Epithelial cell of esophagus (primary cell): Measurements from ENCODE around the gene PRDM16.

Experiments
- DNase-seq: peaks from one replicate; pipeline ENCODE4 v3.0.0; 2010; ENCODE audit warnings: low read depth
- H3K4me3 ChIP-seq: 2 replicates; pipeline ENCODE4 v1.5.1; 2011; ENCODE audit warnings: mild to moderate bottlenecking, low read length, control low read depth
- CTCF ChIP-seq: IDR thresholded peaks from 2 replicates; pipeline ENCODE4 v1.5.1; 2011; ENCODE audit warnings: low read depth, mild to moderate bottlenecking, low read length, control low read depth, inconsistent platforms; ENCODE audit not compliant: insufficient read depth; ENCODE audit errors: missing control alignments

Gene PRDM16

GRCh38 chr1:3410142-3410925 is 341.3 kb downstream of the PRDM16 start:
- peak; percentile 33 for TF ChIP-seq CTCF

GRCh38 chr1:3411806-3412205 is 342.8 kb downstream of the PRDM16 start:
- H3K4me3 ChIP-seq, result no peak overlapping the region
- no peak for TF ChIP-seq CTCF

More at GRCh38 chr1:3410142-3410925, 341.3 kb downstream of the PRDM16 start:
- peak; percentile 13 for DNase-seq
- H3K4me3 ChIP-seq, result no peak overlapping the region

GRCh38 chr1:3412376-3412775 is 343.4 kb downstream of the PRDM16 start:
- no peak overlapping the region for H3K4me3 ChIP-seq
- no peak for TF ChIP-seq CTCF
- no peak for DNase-seq

More at GRCh38 chr1:3411806-3412205, 342.8 kb downstream of the PRDM16 start:
- no peak for DNase-seq

GRCh38 chr1:3413975-3414710 is 345.1 kb downstream of the PRDM16 start:
- no peak overlapping the region for H3K4me3 ChIP-seq
- no peak for TF ChIP-seq CTCF

GRCh38 chr1:3415260-3416090 is 346.5 kb downstream of the PRDM16 start:
- no peak for TF ChIP-seq CTCF
- DNase-seq, result no peak
- no peak overlapping the region for H3K4me3 ChIP-seq

More at GRCh38 chr1:3413975-3414710, 345.1 kb downstream of the PRDM16 start:
- no peak for DNase-seq

- no peak for DNase-seq
- peak; percentile 14 for TF ChIP-seq CTCF
Observed at GRCh38 chr1:3417082-3417739, 348.2 kb downstream of the PRDM16 start.

More at GRCh38 chr1:3417082-3417739, 348.2 kb downstream of the PRDM16 start:
- no peak overlapping the region for H3K4me3 ChIP-seq
